ENCODE measurements around the gene SPINT1.

SPINT1 gene

DNA sequence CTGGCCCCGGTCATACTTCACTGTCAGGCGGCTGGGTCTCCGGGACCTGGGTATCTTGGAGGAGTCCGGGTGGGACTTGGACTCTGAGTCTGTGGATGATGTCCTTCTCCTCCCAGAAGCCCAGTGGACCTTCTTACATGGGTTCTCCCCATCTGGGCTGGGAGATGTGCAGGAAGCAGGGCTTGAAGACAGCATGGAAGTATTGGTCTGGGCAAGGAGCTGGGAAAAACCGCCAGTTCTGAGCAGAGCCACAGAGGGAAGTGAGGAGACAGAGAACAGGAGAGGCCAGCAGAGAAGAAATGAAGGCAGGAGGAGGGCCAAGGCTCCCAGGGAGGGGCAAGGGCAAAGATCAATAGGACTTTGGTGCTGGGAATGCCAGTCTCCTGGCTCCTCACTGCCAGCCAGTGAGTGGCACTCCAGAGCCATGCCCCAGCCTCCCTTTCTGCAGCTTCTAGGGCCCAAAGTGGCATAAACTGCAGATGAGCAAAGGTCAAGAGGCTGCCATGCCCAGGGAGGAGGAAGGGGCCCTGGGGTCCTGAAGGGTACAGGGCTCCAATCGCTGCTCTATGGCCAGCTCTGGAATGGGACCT is 15.3 kb upstream of the SPINT1 start, which contains the start of gene PPP1R14D:
TSS of gene PPP1R14D (minus strand) at position 262 of the 590 bp plus-strand sequence. CDS start at position 195, 67 bp downstream.
- no peak for DNase-seq (ENCODE audit: insufficient read length, low spot score)
- no peak for FAIRE-seq

DNA sequence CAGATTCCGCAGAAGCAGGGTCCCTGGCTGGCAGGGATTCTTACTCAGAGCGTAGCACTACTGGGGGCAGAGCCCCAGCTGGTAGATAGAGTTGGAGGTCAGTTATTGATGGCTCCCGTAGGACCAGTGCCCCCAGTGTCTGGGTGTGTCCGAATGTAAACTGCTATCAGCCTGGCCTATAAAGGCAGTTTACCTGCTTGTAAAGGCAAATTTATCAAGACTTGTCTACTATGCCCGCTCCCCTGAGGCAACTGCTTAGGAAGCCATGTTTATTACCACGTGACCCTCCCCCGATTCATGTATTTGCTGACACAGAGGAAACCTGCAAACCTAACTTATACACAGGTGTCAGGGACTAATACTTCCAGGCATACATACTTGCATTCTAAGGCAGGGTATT is 14.7 kb upstream of the SPINT1 start:
- FAIRE-seq = no peak
- DNase-seq (ENCODE audit: insufficient read length, low spot score) = no peak

DNA sequence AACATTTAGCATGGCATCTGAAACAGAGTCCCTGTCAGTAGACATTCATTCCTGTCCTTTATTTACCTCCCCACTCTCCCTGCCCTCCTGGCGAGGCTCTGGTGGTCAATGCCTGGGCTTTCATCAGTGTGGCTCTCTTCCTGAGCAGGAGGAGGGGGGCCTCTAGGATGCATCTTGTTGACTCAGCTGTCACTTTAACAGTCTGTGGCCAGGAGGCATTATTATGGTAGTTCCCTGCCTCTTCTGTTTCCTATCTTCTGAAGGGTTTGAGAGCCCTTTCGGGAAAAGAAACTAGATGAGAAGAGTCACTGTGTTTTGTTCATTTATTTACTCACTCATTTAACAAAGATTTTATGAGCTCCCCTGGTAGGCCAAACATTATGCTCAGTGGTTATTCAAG is 13.0 kb upstream of the SPINT1 start:
- no peak for DNase-seq (ENCODE audit: insufficient read length, low spot score)
- FAIRE-seq = no peak

GRCh38 chr15:40831861-40832260 is 12.0 kb upstream of the SPINT1 start:
- no peak for DNase-seq (ENCODE audit: insufficient read length, low spot score)

DNA sequence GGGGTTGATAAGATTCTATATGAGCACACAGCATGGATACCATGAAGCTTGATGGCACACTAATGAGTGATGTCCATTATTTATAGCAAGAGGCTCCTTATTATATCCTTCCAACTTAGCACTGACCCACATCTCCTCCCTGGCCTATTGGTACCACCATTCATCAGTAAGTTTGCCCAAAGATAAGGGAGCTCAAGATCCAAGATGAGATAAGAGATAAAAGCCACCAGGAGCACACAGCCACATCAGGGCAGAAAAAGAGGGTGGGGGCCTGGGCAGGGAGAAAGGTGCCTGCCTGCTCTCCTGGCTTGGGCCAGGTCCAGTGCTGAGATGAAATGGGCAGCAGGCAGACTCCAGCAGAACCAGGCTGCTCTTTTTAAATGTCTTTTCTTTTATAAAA is 10.9 kb upstream of the SPINT1 start:
- no peak for FAIRE-seq
- no peak for DNase-seq (ENCODE audit: insufficient read length, low spot score)

More at GRCh38 chr15:40831861-40832260, 12.0 kb upstream of the SPINT1 start:
- FAIRE-seq = no peak

- FAIRE-seq (no peak), DNase-seq (ENCODE audit: insufficient read length, low spot score) (no peak)
These were observed 7.8 kb upstream of the SPINT1 start for GRCh38 chr15:40836020-40836419.

DNA sequence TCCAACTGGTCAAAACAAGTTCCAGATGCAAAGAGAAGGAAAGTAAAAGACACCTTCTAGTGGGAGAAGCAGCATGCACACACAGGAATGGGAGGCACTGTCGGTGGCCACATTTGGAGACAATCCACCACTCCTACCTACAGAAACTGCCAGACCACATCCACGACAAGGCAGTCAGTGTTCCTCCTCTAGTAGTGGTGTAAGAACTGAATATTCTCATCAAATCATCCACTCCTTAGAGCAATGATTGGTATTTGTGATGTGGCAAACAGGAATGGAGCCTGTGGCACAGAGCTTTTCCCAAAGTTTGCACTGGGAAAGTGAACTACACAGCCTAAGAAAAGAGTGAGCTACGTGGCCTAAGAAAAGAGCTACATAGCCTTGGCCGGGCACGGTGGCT is 5.1 kb upstream of the SPINT1 start:
- FAIRE-seq (no peak), DNase-seq (ENCODE audit: insufficient read length, low spot score) (no peak)

DNA sequence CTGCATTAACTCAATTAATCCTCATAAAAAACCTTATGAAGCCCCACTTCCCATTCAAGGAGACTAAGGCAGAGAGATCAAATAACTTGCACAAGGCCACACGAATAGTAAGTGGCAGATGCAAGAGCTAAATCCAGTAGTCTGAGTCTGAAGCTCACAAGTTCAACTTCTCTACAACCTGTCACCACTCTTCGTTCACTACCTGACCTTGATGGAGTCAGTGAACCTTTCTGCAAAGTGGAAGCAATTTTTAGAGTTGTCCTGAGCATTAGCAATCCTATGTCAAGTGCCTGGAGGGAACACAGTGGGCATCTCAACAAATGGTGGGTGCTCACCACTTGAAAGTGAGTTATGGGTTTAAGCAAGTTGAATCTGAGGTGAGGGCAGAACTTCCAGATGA is 2.1 kb upstream of the SPINT1 start:
- DNase-seq (ENCODE audit: insufficient read length, low spot score) = no peak
- FAIRE-seq = no peak

DNA sequence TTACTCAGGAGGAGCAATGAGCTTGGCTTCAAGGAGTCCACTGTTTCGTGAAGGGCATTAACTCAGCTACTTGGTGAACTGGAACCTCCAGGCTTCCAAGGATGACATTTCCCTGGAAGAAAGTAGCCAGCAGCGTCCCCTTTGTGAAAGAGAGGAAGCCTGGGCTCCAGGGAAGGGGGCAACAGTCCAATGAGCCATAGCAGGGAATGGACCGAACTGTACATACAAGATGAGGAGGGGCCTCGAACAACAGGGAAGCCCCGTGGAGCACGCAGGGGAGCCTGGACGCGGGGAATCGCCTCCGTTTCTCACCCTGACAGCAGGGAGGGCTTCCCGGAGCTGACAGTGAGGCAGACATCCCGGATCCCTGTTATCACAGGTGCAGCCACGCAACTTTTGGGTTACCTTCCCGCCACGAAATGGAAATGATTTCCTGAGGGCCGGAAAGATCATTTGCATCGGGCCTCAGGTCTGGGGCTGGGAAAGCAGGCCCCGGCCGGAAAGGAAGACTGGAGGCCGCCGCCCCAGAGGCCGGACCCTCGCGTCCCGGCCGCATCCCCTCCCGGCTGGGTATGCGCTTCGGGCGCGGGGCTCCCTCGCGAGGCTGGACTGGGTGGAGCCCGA is 475 bp upstream of the SPINT1 start:
- FAIRE-seq (no peak), DNase-seq (ENCODE audit: insufficient read length, low spot score) (no peak)

GRCh38 chr15:40844696-40845030 is 815 bp downstream of the SPINT1 start:
- FAIRE-seq (no peak), DNase-seq (ENCODE audit: insufficient read length, low spot score) (no peak)

- FAIRE-seq = no peak
These were observed 1.2 kb downstream of the SPINT1 start for GRCh38 chr15:40845036-40845435.

GRCh38 chr15:40845511-40846284 is 1.9 kb downstream of the SPINT1 start:
- FAIRE-seq (no peak), DNase-seq (ENCODE audit: insufficient read length, low spot score) (no peak)

More at GRCh38 chr15:40845036-40845435, 1.2 kb downstream of the SPINT1 start:
- DNase-seq (ENCODE audit: insufficient read length, low spot score) = no peak

GRCh38 chr15:40846841-40847222 is 3.0 kb downstream of the SPINT1 start:
- DNase-seq (ENCODE audit: insufficient read length, low spot score) = no peak
- FAIRE-seq = no peak

GRCh38 chr15:40847223-40847961 is 3.5 kb downstream of the SPINT1 start:
- peak; percentile 55 for FAIRE-seq

GRCh38 chr15:40850576-40851112 is 6.8 kb downstream of the SPINT1 start:
- DNase-seq (ENCODE audit: insufficient read length, low spot score) (no peak), FAIRE-seq (no peak)

More at GRCh38 chr15:40847223-40847961, 3.5 kb downstream of the SPINT1 start:
- peak; percentile 68 for DNase-seq (ENCODE audit: insufficient read length, low spot score)

DNA sequence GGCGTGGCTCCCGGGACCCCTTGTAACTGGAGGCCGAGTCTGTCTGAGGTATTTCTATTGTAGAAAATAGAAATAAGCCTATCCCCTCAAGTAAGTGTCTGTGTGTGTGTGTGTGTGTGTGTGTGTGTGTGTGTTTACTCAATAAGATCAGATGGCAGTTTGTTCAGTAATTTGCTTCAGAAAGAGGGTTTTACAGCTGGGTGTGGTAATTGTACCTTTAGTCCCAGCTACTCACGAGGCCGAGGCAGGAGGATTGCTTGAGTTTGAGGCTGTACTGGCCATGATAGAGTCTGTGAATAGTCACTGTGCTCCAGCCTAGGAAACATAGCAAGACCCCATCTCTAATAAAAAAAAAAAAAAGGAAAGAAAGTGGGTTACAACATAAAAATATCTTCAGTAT is 8.7 kb downstream of the SPINT1 start:
- no peak for FAIRE-seq
- DNase-seq (ENCODE audit: insufficient read length, low spot score) = no peak

DNA sequence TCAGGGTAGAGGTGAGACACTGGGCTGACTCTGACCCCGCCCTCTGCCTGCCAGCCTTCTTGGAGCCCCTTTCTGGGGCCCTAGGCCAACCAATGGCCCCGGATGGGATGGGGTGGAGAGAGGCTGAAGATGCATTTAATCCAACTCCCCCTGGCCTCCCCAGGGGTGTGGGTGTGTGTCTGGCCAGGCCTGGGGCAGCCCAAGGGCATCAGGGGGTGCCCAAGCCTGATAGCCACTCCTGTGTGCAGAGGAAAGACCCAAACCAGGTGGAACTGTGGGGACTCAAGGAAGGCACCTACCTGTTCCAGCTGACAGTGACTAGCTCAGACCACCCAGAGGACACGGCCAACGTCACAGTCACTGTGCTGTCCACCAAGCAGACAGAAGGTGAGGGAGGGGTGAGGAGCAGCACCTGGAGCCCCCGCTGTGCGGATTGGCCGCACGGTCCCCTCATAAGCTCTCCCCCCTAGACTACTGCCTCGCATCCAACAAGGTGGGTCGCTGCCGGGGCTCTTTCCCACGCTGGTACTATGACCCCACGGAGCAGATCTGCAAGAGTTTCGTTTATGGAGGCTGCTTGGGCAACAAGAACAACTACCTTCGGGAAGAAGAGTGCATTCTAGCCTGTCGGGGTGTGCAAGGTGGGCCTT is 9.5 kb downstream of the SPINT1 start:
- no peak for DNase-seq (ENCODE audit: insufficient read length, low spot score)
- no peak for FAIRE-seq

DNA sequence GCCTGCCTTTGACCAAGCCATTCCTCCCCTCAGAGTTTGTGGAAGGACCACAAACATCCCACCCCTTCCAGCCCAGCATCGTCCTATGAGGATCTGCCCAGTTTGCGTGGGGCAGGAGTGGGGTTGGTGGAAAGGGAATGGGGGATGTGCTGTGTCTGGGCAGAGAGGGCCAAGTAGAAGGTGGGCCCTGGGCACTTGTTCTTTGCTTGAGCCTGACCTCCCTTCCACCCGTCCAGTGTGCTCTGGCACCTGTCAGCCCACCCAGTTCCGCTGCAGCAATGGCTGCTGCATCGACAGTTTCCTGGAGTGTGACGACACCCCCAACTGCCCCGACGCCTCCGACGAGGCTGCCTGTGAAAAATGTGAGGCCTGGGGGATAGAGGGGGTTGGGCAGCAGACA is 10.3 kb downstream of the SPINT1 start:
- DNase-seq (ENCODE audit: insufficient read length, low spot score) (no peak), FAIRE-seq (no peak)

DNA sequence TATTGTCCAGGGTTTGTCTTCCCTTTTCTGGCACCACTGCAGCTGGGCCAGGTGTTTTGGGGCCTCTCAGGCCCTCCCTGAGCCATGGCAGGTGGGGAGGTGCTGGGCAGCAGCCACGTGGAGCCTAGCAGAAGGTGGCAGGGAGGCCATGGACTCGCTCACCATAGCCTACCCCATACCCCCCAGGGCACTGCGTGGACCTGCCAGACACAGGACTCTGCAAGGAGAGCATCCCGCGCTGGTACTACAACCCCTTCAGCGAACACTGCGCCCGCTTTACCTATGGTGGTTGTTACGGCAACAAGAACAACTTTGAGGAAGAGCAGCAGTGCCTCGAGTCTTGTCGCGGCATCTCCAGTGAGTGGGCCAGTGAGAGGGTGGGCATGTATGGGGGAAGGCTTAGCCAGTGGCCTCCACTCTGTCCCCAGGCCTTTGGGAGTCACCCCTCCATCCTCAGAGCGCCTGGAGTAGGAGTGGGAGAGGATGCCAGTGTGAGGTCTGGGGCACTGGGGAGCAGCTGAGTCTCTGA is 11.9 kb downstream of the SPINT1 start:
- DNase-seq (ENCODE audit: insufficient read length, low spot score) (no peak), FAIRE-seq (no peak)

- no peak for FAIRE-seq
These were observed 12.9 kb downstream of the SPINT1 start for GRCh38 chr15:40856746-40857145.

More at GRCh38 chr15:40856746-40857145, 12.9 kb downstream of the SPINT1 start:
- DNase-seq (ENCODE audit: insufficient read length, low spot score) = no peak
